ENCODE data around the gene GTF3A. TPM values are rescaled to one million over a fixed set of nuclear protein-coding genes. Genes with fewer than 3 reads are reported as not detected.

GTF3A gene
- total RNA-seq, 4 donors from 2014 or later = 179 to 304 (median 242) TPM

GRCh38 chr13:27425918-27426630, 1.7 kb downstream of the GTF3A start:
- H3K36me3 ChIP-seq = peaks cover 0 to 38% of the 10 kb centered on the region in 2 donors
- H3K27ac ChIP-seq = peak overlapping the region; percentile 92 to 97 (median 96)
- no peak for TF ChIP-seq POLR2A (IDR thresholded peaks at IDR 0.05)
- TF ChIP-seq, protein P1, sequence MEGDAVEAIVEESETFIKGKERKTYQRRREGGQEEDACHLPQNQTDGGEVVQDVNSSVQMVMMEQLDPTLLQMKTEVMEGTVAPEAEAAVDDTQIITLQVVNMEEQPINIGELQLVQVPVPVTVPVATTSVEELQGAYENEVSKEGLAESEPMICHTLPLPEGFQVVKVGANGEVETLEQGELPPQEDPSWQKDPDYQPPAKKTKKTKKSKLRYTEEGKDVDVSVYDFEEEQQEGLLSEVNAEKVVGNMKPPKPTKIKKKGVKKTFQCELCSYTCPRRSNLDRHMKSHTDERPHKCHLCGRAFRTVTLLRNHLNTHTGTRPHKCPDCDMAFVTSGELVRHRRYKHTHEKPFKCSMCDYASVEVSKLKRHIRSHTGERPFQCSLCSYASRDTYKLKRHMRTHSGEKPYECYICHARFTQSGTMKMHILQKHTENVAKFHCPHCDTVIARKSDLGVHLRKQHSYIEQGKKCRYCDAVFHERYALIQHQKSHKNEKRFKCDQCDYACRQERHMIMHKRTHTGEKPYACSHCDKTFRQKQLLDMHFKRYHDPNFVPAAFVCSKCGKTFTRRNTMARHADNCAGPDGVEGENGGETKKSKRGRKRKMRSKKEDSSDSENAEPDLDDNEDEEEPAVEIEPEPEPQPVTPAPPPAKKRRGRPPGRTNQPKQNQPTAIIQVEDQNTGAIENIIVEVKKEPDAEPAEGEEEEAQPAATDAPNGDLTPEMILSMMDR (IDR thresholded peaks at IDR 0.05 in 4 of 5, conservative IDR thresholded peaks at IDR 0.05 in 1 of 5) = peak; percentile 41 to 67 (median 56)
- ATAC-seq (peak; percentile 81 to 84), DNase-seq (peak; percentile 80 to 87)
- peak overlapping the region; percentile 67 to 86 (median 77) for H3K4me3 ChIP-seq
- H3K27me3 ChIP-seq = no peaks in the 10 kb centered on the region
- in situ Hi-C loops (cut with MboI; ENCODE audit: low sequenced_read_pairs in 4 of 4) (loop anchor here in 3 of 4 donors (25.0 kb wide), 3 partner anchors 164 to 711 kb away; partner anchors contain the start of genes RASL11A (in 2 of the 3), RPL21 (in 2 of the 3), LNX2 (in 1 of the 3) and PAN3 (in 1 of the 3)), intact Hi-C loops (cut with DNase I; ENCODE audit: low total_unique reads) (loop anchor here (1.0 to 10.0 kb wide), 6 partner anchors 20 to 709 kb away; partner anchors contain the start of genes LNX2, PAN3, POLR1D and RPL21)
- H3K4me1 ChIP-seq = peaks cover 30 to 36% of the 10 kb centered on the region in 2 donors
- H3K9me3 ChIP-seq = no peaks in the 10 kb centered on the region

GRCh38 chr13:27427641-27428040, 3.2 kb downstream of the GTF3A start:
- H3K4me3 ChIP-seq = no peak overlapping the region
- TF ChIP-seq POLR2A (IDR thresholded peaks at IDR 0.05) = no peak
- TF ChIP-seq, protein P1 (IDR thresholded peaks at IDR 0.05 in 4 of 5, conservative IDR thresholded peaks at IDR 0.05 in 1 of 5) = no peak
- H3K9me3 ChIP-seq = no peaks in the 10 kb centered on the region
- H3K27ac ChIP-seq = peak overlapping the region; percentile 92 to 97 (median 96)
- no peaks in the 10 kb centered on the region for H3K27me3 ChIP-seq
- DNase-seq (peak in 1 of 2 donors; percentile 43), ATAC-seq (no peak)
- in situ Hi-C loops (cut with MboI; ENCODE audit: low sequenced_read_pairs in 4 of 4) = loop anchor here in 3 of 4 donors (25.0 kb wide), 3 partner anchors 165 to 710 kb away; partner anchors contain the start of genes RASL11A (in 2 of the 3), RPL21 (in 2 of the 3), LNX2 (in 1 of the 3) and PAN3 (in 1 of the 3)
- H3K4me1 ChIP-seq = peaks cover 30 to 36% of the 10 kb centered on the region in 2 donors
- intact Hi-C loops (cut with DNase I; ENCODE audit: low total_unique reads) = loop anchor here (2.0 to 10.0 kb wide), 2 partner anchors 53 to 707 kb away; partner anchors contain the start of gene PAN3
- H3K36me3 ChIP-seq = peaks cover 0 to 54% of the 10 kb centered on the region in 2 donors

GRCh38 chr13:27428160-27428559, 3.7 kb downstream of the GTF3A start:
- in situ Hi-C loops (cut with MboI; ENCODE audit: low sequenced_read_pairs in 4 of 4) = loop anchor here in 3 of 4 donors (25.0 kb wide), 3 partner anchors 166 to 709 kb away; partner anchors contain the start of genes RASL11A (in 2 of the 3), RPL21 (in 2 of the 3), LNX2 (in 1 of the 3) and PAN3 (in 1 of the 3)
- intact Hi-C loops (cut with DNase I; ENCODE audit: low total_unique reads) = loop anchor here (10.0 kb wide), 1 partner anchor 707 kb away; the partner anchor contains the start of gene PAN3
- ATAC-seq = no peak

GRCh38 chr13:27432180-27432579, 7.8 kb downstream of the GTF3A start:
- no peak for TF ChIP-seq POLR2A (IDR thresholded peaks at IDR 0.05)
- TF ChIP-seq, protein P1 (IDR thresholded peaks at IDR 0.05 in 4 of 5, conservative IDR thresholded peaks at IDR 0.05 in 1 of 5) = no peak
- in situ Hi-C loops (cut with MboI; ENCODE audit: low sequenced_read_pairs in 4 of 4) = loop anchor here in 3 of 4 donors (25.0 kb wide), 3 partner anchors 170 to 705 kb away; partner anchors contain the start of genes RASL11A (in 2 of the 3), RPL21 (in 2 of the 3), LNX2 (in 1 of the 3) and PAN3 (in 1 of the 3)
- no peak for ATAC-seq
- Histone ChIP-seq H3K27me3 (no peaks in the 10 kb centered on the region), H3K36me3 (peaks cover 5 to 85% of the 10 kb centered on the region in 2 donors), H3K9me3 (no peaks in the 10 kb centered on the region), H3K27ac (no peak overlapping the region), H3K4me3 (no peak overlapping the region), H3K4me1 (peaks cover 6 to 7% of the 10 kb centered on the region in 2 donors)
- no peak for DNase-seq
- intact Hi-C loops (cut with DNase I; ENCODE audit: low total_unique reads) = no loop called here

More at GRCh38 chr13:27428160-27428559, 3.7 kb downstream of the GTF3A start:
- Histone ChIP-seq H3K36me3 (peaks cover 0 to 57% of the 10 kb centered on the region in 2 donors), H3K27ac (peak overlapping the region; percentile 92 to 97 (median 96)), H3K9me3 (no peaks in the 10 kb centered on the region), H3K27me3 (no peaks in the 10 kb centered on the region), H3K4me1 (peaks cover 30 to 36% of the 10 kb centered on the region in 2 donors), H3K4me3 (no peak overlapping the region)
- no peak for DNase-seq
- TF ChIP-seq, protein P1 (IDR thresholded peaks at IDR 0.05 in 4 of 5, conservative IDR thresholded peaks at IDR 0.05 in 1 of 5) = no peak
- no peak for TF ChIP-seq POLR2A (IDR thresholded peaks at IDR 0.05)
